Osteocyte (in vitro differentiated cells): ENCODE data around the gene LACTBL1. TPM values are rescaled to one million over a fixed set of nuclear protein-coding genes. Genes with fewer than 3 reads are reported as not detected.

ENCODE experiments used
- DNase-seq: peaks from one replicate; pipeline ENCODE4 v3.0.0; 2021; ENCODE audit warnings: mixed read lengths; ENCODE audit not compliant: unreplicated experiment; ENCODE audit errors: extremely low spot score
- H3K27ac Mint-ChIP-seq: one replicate; pipeline ENCODE4 v1.8.0; 2021; ENCODE audit warnings: mild to moderate bottlenecking, mixed read lengths; ENCODE audit not compliant: unreplicated experiment
- H3K27me3 Mint-ChIP-seq: one replicate; pipeline ENCODE4 v1.8.0; 2021; ENCODE audit warnings: mixed read lengths; ENCODE audit not compliant: unreplicated experiment
- H3K36me3 Mint-ChIP-seq: one replicate; pipeline ENCODE4 v1.8.0; 2021; ENCODE audit warnings: mixed read lengths; ENCODE audit not compliant: unreplicated experiment
- H3K4me1 Mint-ChIP-seq: one replicate; pipeline ENCODE4 v1.8.0; 2021; ENCODE audit warnings: mixed read lengths; ENCODE audit not compliant: unreplicated experiment
- H3K4me3 Mint-ChIP-seq: one replicate; pipeline ENCODE4 v1.8.0; 2021; ENCODE audit warnings: mild to moderate bottlenecking, moderate library complexity, mixed read lengths; ENCODE audit not compliant: unreplicated experiment
- H3K9me3 Mint-ChIP-seq: one replicate; pipeline ENCODE4 v1.8.0; 2021; ENCODE audit warnings: mixed read lengths; ENCODE audit not compliant: unreplicated experiment
- CTCF ChIP-seq: fragments of 200-600 bp; sonication (generic); IDR thresholded peaks from 2 replicates; pipeline ENCODE4 v1.5.0; 2021; ENCODE audit warnings: antibody characterized with exemption, mild to moderate bottlenecking, moderate library complexity
- total RNA-seq: library from RNA; stranded (reverse); gene quantifications from 2 replicates; pipeline ENCODE4 v1.2.1, GENCODE V29; 2021

Gene LACTBL1
- total RNA-seq, 1 donor from 2014 or later = not detected

GRCh38 chr1:22971611-22972405, 858 bp downstream of the LACTBL1 start:
- Mint-ChIP-seq H3K36me3 (no peaks in the 10 kb centered on the region), H3K27ac (no peak overlapping the region), H3K4me3 (no peak overlapping the region), H3K27me3 (peaks cover 19% of the 10 kb centered on the region), H3K4me1 (peaks cover 29% of the 10 kb centered on the region), H3K9me3 (peaks cover under 1% of the 10 kb centered on the region)
- DNase-seq = no peak
- TF ChIP-seq CTCF = no peak

GRCh38 chr1:22971161-22971560, 1.5 kb downstream of the LACTBL1 start:
- Mint-ChIP-seq H3K36me3 (peaks cover 4% of the 10 kb centered on the region), H3K27ac (no peak overlapping the region), H3K27me3 (peaks cover 25% of the 10 kb centered on the region), H3K4me1 (peaks cover 24% of the 10 kb centered on the region), H3K9me3 (peaks cover 7% of the 10 kb centered on the region), H3K4me3 (no peak overlapping the region)
- no peak for TF ChIP-seq CTCF
- no peak for DNase-seq

GRCh38 chr1:22970096-22970495, 2.6 kb downstream of the LACTBL1 start:
- Mint-ChIP-seq H3K9me3 (peaks cover 14% of the 10 kb centered on the region), H3K4me3 (no peak overlapping the region), H3K36me3 (peaks cover 4% of the 10 kb centered on the region), H3K27me3 (peaks cover 25% of the 10 kb centered on the region), H3K4me1 (peaks cover 22% of the 10 kb centered on the region), H3K27ac (no peak overlapping the region)
- no peak for TF ChIP-seq CTCF
- no peak for DNase-seq

GRCh38 chr1:22969304-22969709, 3.4 kb downstream of the LACTBL1 start:
- Mint-ChIP-seq H3K27me3 (peaks cover 25% of the 10 kb centered on the region), H3K36me3 (peaks cover 4% of the 10 kb centered on the region), H3K9me3 (peaks cover 14% of the 10 kb centered on the region), H3K27ac (peak overlapping the region; percentile 58), H3K4me3 (peak overlapping the region; percentile 1), H3K4me1 (peaks cover 22% of the 10 kb centered on the region)
- TF ChIP-seq CTCF = no peak
- DNase-seq = no peak

GRCh38 chr1:22967833-22968232, 4.8 kb downstream of the LACTBL1 start:
- Mint-ChIP-seq H3K9me3 (peaks cover 14% of the 10 kb centered on the region), H3K36me3 (peaks cover 4% of the 10 kb centered on the region), H3K27me3 (peaks cover 28% of the 10 kb centered on the region), H3K4me3 (no peak overlapping the region), H3K4me1 (peaks cover 22% of the 10 kb centered on the region), H3K27ac (no peak overlapping the region)
- DNase-seq = no peak
- TF ChIP-seq CTCF = no peak
